Measurements from ENCODE around the gene IL2RA.
"Not testable (repeated sequence)": the region's sequence is repeated elsewhere in the genome, so short reads cannot be mapped to it uniquely, and the experiment has no call there.

The IL2RA gene

DNA sequence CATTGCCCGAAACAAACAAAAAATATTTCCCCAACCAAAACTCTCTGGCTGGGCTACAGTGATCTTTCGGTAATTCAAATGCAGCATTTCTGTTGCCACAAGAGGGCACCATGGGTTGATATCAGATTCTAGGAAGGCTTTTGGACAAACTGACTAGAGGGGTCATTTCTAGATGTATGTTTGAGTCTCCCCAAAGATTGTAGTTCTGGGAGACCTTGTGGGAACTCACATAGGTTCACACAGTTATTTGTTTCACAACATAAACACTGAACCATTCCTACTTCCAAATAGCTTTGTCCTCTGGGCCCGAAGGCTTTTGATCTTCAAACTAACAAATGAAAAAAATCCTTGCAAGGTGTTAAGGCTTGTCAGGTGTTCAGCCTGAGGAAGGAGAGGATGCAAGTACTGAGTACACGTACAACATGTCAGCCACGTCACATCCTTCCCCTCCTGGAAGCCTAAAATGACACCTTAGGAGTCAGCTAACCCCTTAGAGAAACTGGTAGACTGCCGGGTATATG is 47.9 kb downstream of the IL2RA start:
- no peak for DNase-seq (ENCODE audit: low read depth, low spot score)

DNA sequence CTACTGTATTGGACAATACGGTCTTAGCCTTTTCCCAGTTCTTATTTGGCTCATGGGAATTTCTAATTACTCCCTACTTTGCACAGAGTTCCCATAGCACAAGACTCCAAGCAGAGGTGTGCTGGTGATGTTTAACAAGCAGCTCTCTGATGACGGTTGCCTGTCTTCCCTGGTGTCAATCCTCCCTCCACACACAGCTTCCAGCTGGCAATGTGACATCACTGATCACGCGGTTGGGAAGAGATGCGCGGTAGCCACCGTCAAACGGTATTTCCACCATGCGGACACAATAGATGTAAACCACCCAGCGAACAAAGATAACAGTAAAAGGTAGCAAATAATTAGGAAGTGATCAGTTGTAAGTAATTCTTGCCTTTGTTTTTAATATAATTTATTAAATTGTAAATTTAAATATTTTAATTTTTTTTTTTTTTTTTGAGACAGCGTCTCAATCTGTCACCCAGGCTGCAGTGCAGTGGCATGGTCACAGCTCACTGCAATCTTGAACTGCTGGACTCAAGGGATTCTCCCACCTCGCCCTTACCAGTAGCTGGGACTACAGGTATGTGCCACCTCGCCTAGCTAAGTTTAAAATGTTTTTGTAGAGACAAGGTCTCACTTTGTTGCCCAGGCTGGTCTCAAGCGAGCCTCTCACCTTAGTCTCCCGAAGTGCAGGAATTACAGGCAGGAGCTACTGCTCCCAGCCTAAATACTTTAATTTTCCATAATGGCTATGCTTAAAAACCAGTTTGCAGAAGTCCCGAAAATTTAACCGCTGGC is 48.6 kb downstream of the IL2RA start:
- no peak for DNase-seq (ENCODE audit: low read depth, low spot score)

DNA sequence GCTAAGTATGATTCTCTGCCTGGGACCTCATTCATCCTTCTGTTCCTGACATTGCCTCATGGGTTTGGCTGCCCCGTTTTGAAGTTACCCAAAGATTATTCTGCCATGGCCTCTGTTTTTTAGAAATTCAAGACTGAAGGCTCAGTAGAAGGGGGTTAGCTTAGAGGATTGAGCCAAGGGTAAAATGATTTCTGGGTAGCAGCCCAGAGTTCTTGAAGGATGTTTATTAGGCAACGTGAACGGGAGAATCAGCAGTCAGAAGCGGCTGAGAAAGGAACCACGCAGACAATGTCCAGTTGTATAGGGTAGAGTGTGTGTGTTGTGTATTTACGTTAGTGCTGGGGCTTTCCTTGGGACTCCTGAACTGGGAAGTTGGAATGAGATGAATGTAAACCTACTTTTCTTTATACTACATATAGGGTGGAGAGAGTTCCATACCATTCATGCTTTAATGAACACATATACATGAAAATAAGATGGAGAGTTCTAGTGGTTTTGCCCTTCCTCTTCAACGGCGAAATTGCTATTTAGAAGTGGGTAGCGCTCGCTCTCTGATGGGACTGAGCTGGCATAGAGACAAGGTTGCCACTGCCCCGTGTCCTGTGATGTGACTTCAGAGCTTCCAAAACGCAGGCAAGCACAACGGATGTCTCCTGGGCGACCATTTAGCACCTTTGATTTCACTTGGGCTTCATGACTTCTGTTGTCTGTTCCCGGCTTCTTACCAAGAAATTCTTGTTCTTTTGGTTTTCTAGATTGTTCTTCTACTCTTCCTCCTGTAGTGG is 49.9 kb downstream of the IL2RA start:
- no peak for DNase-seq (ENCODE audit: low read depth, low spot score)

DNA sequence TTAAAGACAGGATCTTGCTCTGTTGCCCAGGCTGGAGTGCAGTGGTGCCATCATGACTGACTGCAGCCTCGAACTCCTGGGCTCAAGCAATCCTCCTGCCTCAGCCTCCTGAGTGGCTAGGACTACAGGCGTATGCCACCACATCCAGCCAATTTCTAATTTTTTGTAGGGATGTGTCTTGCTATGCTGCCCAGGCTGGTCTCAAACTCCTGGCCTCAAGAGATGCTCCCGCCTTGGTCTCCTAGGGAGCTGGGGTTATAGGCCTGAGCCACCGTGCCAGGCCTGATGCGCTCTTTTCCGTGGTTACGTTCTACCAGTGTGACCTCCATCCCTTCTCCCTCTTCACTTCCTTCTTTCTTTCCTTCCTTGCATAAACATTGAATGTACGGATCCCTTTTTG is 50.6 kb downstream of the IL2RA start:
- DNase-seq (ENCODE audit: low read depth, low spot score) = no peak

DNA sequence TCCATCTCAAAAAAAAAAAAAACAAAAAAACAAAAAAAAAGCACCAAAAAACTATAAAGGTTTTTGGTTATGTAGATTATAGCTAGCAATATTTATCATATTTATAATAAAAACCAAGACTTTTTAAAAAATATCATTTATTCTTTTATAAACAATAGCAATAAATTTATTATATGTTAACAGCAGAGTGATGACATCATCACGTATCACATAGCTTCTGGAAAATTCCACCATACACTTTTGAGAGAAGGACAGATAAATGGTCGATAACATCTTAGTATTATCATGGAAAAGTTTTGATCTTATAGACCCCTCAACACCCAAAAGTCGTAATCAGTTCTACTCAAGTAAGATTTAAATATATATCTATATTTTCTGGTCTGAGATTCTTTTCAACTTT is 51.6 kb downstream of the IL2RA start:
- no peak for DNase-seq (ENCODE audit: low read depth, low spot score)

DNA sequence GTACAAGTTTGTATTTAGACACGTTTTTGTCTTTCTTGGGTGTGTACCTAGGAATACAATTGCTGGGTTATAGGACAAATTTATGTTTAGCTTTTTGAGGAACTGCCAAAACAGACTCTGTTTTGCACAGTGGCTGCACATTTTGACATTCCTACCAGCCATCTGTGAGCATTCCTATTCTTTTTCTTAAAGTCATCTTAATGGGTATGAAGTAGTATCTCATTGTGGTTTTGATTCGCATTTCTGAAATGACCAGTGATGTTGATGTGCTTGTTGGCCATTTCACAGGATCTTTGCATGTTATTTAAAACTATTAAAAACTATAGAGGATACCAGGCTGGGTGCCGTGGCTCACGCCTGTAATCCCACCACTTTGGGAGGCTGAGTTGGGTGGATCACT is 52.2 kb downstream of the IL2RA start:
- DNase-seq (ENCODE audit: low read depth, low spot score) = no peak

DNA sequence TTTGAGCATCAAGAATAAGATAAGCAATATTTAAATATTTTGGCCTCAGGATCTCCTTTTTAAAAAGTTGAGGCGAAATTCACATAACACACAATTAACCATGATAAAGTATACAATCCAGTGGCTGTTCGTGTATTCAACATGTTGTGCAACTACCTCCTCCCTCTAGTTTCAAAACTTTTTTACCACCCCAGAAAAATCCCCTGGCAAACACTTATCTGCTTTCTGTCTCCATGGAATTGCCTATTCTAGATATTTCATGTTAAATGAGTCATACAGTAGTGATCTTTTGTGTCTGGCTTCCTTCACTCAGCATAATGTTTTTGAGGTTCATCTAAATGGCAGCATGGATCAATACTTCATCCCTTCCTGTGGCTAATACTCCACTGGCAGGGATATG is 53.0 kb downstream of the IL2RA start:
- DNase-seq (ENCODE audit: low read depth, low spot score) = no peak

DNA sequence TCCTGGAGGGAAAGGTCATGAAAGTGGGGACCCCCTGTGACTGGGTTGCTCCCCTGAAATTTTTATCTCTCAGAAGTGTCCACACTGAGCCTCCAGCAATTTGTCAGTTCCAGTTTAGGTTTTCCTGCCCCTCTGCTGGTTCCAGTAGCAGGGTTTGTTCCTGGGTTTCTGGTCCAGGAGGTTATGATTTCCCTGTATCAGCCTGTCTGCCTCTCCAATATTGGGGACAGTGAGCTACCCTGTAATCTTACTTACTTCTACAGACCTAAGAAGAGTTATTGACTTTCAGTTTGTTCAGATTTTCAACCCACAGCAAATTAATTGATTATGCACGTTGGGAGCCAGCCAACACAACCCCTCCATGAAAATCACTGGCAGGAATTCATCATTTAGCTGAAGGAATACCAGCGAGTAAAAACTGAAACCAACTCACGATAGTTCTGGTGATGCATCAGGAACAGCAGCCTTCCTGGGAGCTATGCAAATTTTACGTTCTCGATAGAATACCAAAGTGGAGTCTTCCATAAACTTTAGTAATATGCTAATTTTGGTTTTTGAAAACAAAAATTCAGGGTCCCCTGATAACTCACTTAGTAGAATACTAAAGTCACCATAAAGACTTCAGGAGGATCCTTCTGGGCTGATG is 53.5 kb downstream of the IL2RA start:
- no peak for DNase-seq (ENCODE audit: low read depth, low spot score)

DNA sequence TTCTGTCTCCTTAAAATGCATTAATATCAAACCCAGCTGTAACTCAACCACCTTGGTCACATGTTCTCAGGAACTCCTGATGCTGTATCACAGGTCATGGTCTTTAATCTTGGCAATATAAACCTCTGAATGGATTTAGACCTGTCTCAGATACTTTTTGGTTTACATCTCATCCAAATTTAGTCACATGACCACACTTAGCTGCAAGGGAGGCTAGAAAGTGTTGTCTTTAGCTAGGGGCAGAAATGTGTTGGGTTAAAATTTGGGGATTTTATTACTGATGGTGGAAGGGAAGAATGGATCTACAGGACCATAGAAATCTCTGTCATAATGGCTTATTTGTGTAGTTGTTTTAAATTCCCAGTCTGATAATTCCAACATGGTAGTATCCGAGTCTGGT is 55.2 kb downstream of the IL2RA start:
- DNase-seq (ENCODE audit: low read depth, low spot score) = no peak

DNA sequence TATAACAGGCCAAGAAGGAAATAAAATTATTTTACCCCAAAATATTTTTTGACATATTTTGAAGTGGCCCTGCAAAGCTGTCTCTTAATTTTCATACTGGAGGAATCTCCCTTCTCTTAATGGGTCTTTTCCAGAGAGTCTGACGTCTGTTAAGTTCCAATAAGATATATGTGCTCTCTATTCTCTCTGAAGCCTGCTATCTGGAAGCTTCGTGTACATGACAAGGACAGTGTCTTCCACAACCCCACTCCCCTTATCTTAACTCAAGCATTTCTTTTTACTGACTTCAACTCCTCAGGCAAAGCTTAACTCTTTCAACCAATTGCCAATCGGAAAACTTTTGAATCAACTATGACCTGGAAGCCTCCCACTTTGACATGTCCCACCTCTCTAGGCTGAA is 55.6 kb downstream of the IL2RA start:
- no peak for DNase-seq (ENCODE audit: low read depth, low spot score)

DNA sequence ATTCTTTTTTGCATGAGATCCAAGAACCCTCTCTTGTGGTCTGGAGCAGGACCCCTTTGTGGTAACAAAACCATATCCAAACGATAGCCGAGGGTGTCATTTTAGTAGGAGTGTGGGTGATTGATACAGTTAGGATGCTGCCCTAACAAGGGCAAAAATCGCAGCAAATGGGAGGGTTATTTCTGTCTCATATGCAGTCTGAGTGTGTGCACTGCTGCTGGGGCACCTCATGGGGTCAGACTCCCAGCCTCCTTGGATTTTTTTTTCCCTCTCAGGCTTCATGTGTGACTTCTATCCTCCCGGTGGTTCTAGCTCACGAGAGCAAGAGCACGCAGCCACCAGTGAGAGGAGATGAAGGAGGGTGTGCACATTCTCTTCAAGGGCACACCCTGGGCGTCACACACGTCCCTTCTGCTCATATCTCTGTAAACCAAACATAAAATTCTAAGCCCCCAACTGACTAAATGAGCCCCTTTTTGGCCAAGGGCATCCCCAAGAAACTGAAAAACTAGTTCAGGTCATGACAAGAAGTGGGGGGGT is 56.2 kb downstream of the IL2RA start:
- no peak for DNase-seq (ENCODE audit: low read depth, low spot score)

DNA sequence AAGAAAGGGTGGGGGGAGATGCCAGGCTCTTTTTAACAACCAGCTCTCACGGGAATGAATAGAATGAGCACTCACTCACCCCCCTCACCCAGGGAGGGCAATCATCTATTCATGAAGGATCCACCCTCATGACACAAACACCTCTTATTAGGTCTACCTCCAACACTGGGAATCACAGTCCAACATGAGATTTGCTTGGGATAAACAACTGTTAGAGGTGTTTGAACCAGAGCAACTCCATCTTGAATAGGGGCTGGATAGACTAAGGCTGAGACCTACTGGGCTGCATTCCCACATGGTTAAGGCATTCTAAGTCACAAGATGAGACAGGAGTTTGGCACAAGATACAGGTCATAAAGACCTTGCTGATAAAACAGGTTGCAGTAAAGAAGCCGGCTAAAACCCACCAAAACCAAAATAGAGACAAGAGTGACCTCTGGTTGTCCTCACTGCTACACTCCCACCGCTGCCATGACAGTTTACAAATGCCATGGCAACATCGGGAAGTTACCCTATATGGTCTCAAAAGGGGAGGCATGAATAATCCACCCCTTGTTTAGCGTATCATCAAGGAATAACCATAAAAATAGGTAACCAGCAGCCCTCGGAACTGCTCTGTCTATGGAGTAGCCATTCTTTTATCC is 56.9 kb downstream of the IL2RA start:
- not testable (repeated sequence) for DNase-seq (ENCODE audit: low read depth, low spot score)

DNA sequence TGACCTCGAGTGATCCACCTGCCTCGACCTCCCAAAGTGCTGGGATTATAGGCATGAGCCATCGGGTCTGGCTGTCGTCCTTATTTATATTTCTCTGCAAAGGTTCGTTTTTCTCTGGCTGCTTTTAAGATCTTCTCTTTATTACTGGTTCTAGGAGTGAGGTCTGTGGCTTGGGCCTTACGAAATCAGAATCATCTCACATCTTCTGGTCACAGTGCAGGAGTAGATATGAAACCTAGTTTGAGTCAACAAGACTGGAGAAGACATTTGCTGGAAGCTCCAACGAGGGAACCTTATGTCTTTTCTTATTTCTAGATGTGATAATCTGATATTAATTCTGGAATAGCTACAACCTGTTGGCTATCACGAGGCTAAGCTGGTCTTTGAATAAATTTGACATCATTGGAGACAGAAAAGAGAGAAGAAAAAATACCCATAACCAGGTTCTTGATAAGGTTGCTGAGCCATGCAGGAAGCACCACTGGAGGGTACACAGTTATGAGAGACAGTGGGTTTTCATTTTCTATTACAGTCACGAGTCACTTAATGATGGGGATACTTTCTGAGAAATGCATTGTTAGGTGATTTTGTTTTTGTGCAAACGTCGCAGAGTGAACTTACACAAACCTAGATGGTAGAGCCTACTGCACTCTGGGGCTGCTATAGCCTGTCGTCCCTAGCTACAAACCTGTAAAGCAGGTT is 59.2 kb downstream of the IL2RA start:
- DNase-seq (ENCODE audit: low read depth, low spot score) = no peak

DNA sequence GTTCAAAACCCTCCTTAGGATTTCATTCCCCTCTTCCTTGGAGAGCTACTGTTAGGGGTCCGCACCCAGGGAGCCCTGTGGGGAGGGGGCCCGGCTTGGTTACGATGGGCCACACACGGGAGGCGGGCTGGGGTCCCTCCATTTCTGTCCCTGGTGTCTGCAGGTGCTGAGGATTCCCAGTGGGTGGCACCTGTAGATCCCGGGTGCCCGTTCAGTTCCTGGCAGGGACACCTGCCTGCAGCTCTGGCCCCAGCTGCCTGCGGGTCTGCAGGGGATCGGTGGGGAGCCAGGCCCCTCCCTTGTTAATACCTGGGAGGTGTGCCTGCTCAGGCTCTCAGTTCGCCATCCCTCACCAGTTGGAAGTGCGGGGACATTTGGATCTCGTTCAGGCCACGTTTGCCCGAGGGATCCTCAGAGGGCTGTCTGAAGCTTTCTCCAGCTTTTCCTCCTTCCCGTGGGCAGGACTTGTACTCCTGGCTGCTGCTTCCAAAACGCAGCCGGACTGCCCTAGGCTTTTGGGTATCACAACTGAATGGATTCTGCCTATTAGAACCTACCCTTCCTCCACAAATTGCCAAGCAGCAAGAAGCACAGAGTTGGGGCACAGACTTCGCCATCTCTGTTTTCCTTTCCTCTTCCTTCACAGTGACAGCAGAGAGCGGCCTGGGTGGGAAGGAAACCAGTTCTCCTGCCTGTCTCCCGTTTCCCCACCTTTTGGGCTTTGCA is 62.6 kb downstream of the IL2RA start:
- no peak for DNase-seq (ENCODE audit: low read depth, low spot score)

DNA sequence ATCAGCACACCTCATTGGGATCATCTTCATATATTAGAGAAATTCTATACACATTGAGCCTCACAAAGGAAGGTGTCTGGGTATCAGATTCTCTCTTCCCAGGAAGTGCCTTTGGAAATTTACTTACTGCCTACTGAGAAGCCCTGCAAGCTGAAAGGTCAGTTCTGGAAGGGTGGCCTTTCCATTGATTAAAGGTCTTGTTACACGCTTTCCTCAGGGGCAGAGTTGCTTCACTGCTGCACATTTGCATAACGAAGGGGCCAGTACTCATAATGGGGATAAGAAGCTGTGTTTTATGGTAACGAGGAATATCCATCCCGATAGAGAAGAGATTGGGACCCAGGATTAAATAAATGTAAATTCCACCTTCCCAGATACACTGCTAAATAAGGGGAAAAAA is 65.5 kb downstream of the IL2RA start:
- no peak for DNase-seq (ENCODE audit: low read depth, low spot score)

DNA sequence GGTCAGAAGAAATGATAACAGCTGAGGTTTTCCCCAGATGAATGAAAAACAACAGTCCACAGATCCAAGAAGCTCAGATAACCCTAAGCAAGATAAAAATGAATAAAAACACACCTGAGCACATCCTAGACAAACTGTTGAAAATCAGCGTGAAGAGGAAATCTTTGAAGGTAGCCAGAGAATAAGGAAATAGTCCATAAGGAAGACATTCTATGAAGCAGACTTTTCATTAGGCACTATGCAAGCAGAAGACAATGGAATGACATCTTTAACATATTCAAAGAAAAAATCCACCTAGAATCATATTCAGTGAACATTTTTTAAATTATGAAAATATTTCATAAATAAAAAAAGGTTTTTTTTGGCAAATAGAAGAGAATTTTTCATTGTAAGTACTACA is 69.8 kb downstream of the IL2RA start:
- no peak for DNase-seq (ENCODE audit: low read depth, low spot score)

DNA sequence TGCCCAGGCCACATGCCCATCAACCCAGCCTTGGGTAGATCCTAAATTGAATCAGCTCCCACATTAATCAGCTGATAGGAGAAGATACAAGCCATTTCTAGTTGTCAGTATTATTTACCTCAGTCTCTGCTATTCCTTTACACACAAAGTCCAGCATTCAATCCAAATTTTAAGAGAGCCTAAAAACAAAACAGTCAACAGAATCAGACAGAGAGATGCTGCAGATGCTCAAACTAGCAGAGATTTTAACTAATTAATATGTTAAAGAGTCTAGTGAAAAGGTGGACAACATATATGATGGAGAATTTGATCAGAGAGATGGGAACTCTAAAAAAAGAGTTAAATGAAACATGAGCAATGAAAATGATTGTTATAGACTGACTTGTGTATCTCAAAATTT is 70.5 kb downstream of the IL2RA start:
- DNase-seq (ENCODE audit: low read depth, low spot score) = no peak

DNA sequence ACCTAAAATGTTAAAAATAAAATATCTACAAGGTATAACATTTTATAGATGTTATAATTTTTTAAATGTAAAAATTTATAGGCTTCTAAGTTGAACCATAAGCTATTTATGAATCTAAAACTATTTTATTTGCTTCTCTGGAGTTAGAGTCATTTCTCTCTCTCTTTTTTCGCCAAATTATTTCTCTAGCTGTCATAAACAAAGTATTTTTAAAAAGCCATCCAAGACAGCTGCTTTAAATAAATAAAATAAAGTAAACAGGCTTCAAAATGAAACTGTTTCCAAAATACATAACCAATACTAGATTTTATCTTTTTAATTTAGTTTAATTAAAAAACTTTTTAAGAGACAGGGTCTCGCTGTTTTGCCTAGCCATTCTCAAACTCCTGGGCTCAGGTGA is 72.4 kb downstream of the IL2RA start:
- no peak for DNase-seq (ENCODE audit: low read depth, low spot score)

DNA sequence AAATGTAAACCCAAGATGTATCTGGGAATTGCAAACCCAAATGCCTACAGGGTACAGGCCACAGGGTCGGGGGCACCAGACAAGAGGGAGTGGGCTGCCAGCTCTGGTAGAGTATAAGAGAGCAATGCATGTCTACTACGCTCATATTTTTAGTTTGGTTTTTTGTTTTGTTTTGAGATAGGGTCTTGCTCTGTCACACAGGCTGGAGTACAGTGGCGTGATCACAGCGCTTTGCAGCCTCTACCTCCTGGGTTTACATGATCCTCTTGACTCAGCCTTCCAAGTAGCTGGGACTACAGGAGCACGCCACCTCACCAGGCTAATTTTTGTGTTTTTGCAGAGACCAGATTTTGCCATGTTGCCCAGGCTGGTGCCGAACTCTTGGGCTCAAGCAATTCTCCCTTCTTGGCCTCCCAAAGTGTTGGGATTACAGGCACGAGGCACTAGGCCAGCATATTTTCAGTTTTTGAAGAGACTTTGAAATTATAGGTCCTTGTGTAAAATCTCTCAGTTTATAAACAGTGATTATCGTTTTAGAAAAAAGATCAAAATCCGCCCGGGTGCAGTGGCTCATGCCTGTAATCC is 73.7 kb downstream of the IL2RA start:
- no peak for DNase-seq (ENCODE audit: low read depth, low spot score)

DNA sequence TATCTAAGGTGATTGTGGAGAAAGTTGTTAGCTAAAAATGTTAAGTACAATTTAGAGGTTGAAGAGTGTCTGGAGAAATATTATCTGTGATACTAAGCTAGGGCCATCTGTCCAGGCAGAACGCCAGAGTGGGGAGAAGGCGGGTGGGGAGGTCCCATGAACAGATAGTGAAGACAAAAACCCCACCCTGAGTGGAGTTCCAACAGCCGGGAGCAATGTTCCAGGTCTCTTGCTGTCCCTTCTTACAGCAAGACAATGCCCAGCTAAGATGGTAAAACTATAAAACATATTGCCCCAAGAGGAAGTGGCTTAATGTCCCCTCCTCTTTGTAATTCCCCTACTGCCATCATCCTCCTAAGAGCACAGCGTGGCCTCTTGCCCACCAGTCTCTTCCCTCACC is 74.4 kb downstream of the IL2RA start:
- DNase-seq (ENCODE audit: low read depth, low spot score) = no peak

Measured in smooth muscle cell of the brain vasculature (primary cell).